CD4-positive, alpha-beta T cell treated with Interleukin-6 at 100 ng/mL for 8 hours (primary cell): ENCODE measurements around the gene FLAD1.

Source experiments
- DNase-seq: peaks from one replicate; pipeline ENCODE4 v3.0.0-alpha.2; 2020; ENCODE audit warnings: mixed read lengths, low spot score

FLAD1 gene

DNA sequence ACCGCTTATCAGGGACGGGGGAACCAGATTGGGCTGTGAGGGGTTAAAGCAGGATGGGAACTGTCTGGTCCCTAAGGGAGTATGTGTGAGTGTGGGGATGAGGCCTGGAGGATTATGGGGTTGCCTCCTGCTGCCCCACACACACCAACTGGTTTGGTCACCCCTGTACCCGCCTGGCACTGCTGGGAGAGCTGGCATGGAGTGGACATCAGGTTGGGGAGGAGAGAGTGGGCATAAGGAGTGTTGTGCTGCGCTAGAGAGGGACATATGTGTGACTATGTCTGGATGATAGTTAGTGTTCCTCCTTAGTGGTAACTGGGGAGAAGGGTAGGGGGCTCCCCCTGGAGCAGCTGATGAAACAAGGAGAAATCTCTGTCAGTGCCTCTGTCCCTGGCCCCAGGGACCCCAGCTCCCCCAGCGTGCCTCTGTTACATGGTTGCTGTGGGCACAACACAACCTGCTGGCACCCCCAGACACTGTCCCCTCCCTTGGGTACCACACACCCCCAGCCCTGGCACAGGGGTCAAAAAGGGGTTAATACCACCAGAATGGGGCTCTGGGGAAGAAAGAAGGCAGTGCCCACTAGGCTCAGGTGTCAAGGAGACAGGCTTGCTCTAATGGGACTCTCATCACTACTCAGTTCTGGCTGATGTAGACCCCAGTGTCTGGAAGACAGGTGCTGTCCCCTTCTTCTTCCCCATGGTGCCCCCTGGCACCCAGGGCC lies 21.4 kb downstream of the FLAD1 start:
- no peak for DNase-seq

DNA sequence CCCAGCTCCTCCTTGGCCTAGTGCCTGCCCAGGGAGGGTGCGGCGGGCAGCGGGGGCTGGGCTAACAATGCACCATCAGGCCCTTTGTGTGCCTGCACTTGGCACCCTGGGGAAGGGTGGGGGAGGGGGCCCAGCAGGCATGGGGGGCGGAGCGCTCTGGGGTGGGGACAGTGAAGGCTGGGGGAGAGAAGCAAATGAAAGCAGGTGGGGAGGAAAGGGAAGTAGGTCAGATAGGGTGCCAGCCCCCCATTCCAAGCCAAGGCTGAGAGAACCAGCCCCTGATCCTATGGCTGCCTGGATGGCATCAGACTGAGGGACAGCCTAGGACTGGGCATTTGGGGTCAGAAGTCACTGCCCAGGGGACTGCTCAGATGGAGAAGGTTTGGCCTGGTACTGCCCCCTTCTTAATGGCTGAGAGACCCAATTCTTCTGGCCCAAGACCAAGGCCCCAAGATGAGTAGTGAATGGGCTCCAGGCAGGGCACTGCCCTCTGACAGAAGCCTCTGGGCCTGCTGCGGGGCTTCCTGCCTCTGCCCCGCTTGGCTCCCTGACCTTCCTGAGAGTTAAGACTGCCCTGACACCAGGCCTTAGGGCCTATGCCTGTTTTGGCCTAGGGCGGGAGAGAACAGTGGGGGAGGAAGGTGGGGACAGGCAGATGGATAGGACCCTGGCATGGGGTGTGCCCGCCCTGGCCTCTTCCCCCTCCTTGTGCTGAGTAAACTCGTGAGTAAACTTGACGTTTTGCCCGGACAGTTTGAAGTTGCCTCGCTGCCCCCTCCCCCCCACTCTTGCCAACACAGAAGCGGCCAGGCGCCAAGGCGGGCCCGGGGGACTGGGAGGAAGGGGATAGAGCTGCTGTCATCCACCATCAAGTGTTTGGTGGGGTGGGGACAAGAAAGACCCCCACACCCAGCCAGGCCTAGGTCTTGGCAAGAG lies 22.2 kb downstream of the FLAD1 start:
- no peak for DNase-seq

DNA sequence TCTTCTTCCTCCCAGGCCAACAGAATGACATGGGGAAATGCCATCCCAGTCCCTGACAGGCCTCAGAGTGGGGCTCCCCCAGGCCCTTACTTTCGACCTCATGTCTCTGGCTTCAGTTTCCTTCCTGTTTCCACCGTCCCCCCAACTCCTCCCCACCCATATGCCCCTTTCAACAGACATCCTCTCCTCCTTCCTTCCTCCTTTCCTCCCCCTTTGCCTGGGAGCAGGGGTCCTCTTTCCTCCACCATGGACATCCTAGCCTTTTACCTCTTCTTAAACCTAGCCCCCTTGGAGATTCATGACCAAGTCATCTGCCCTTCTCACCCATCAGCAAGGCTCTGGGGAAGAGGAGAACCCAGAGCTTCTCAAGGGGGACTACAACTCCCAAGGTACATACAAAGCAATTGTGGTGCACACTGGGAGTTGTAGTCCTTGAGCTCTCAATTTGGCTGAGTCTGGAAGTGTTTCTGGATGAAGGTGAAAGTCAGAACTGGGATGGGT lies 23.5 kb downstream of the FLAD1 start:
- DNase-seq = peak; percentile 54

GRCh38 chr1:155007251-155007828 lies 24.2 kb downstream of the FLAD1 start:
- DNase-seq = no peak

GRCh38 chr1:155008015-155008941 lies 25.1 kb downstream of the FLAD1 start:
- peak; percentile 49 for DNase-seq

- DNase-seq = no peak
These were observed 26.1 kb downstream of the FLAD1 start for GRCh38 chr1:155009221-155009711.

DNA sequence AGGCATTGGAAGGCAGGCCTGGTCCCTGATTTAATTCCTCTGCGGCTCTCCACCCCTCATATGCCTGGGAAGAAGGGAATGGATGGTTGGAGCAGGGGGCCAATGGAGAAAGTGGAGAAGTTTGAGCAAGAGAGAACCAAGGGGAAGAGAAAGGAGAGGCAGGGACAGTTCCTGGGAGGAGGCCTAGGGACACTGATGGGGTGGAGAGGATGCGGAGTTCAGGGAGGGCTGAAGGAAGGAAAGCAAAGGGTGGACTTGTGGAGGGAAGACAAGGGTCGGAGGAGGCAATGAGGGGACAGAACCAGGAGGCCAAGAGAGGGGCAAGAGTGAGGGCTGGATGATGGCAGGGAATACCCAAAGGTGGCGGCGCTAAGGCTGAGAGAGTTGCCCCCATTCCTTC lies 26.6 kb downstream of the FLAD1 start:
- no peak for DNase-seq

DNA sequence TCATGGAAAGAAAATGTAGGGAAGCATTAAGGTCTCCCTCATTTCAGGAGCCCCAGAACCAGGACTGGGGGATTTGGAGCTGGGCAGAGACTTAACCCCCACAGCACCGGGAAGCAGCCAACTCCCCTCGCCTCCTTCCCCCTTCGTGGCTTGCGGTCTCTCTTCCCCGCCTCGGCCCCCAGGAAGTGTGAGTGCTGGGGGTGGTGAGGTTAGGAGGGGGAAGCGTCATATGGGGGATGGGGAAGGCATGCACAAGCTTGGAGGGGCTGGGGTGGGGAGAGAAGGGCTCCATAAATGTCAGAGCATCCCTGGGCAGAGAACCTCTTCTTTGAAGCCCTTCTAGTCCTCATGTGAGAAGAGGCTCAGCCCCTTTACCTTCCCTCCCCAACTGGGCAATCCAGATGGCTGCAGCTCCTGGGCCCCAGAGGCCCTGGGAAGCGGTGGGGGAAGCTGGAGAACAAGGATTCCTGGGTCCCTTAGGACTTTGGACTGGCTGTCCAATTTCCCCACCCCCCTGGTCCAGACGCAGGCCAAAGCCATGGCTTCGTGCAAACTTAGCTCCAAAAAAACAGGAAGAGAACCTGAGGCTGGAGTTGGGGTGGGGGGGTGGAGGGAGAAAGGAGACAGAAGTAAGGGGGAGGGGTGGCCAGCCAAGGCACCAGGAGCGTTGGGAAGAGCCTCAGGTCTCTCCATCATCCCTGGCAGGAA lies 27.2 kb downstream of the FLAD1 start:
- DNase-seq = peak; percentile 50

GRCh38 chr1:155011004-155011416 lies 27.9 kb downstream of the FLAD1 start:
- no peak for DNase-seq

DNA sequence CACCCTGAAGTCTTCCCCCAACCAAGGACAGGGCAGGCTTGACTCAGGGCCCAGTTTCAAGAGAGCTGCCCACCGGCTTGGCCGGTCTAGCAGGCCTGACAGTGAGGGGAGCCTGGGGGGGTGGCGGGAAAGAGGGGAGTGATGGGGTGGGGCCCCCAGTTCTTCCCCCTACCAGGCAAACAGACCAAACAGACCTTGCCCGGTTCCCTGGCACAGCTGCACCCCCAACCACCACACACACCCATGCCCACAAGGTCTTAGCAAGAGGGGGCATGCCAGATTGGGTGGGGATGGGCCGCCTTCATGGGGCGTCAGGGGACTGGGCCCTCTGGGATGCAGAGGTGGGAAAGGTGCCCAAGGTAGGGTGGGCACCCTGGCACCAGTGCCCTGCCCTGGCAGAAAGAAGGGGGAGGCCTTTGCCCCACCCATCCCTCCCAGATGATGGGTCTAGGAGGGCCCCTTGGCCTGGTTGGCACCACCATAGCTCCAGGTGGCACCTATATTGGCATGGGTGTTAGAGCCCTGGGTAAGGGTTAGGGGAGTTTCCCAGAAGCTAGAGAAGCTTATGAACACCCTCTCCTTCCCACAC lies 28.4 kb downstream of the FLAD1 start:
- DNase-seq = no peak

- peak; percentile 19 for DNase-seq
These were observed 28.9 kb downstream of the FLAD1 start for GRCh38 chr1:155012026-155012546.

DNA sequence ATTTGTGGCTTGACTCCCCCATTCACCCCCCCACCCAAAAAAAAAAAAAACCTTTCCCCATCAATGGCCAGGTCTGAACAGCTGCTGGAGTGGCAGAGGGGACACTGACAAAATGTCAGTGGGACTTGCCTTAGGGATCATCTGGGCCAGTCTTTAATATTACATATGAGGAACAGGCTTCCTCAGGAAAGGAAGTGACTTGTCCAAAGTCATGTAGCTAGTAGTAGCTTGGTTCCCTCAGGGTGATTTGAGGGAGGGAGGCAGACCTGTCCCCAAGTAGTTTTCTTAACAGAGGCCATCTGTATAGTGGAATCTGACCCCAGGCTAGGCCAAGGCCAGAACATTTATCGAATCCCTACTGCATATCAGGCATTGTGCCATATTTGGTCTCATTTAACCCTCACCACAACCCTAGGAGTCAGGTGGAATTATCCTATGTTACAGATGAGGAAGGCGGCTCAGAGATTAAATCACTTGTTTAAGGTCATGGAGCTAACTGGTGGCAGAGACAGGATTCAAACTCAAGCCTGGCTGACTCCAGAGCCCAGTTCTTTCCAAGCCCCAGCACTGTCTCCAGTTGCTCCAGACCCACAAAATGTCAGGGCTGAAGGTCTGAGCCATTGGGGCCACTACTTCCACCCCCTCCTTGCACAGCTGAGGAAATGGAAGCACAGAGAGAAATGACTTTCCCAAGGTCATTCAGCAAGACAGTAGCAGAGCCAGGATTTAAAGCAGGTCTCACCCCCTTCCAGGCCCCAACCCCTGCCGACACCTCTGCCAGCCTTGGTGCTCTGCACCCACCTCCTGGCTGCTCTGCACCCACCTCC lies 29.8 kb downstream of the FLAD1 start:
- DNase-seq = no peak

DNA sequence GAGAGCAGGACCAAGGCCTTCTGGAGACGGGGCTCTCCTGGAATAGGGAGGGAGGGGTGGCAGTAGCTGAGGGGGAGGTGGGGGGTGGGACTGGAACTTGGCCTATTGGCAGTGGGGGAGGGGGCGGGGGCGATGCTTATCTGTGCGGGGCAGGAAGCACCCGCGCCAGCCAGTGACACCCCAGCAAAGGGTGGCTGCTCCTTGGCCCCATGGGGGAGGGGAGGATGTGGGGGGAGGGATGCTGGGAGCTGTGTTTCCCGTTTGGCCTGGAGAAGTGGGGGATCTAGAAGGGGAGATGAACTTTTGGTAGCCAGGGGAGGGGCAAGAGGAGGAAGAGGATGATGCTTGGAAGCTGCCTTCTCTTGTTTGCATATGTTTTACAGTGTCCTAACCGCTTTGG lies 30.5 kb downstream of the FLAD1 start:
- DNase-seq = peak; percentile 67

- DNase-seq = no peak
These were observed 31.8 kb downstream of the FLAD1 start for GRCh38 chr1:155014709-155015508.

DNA sequence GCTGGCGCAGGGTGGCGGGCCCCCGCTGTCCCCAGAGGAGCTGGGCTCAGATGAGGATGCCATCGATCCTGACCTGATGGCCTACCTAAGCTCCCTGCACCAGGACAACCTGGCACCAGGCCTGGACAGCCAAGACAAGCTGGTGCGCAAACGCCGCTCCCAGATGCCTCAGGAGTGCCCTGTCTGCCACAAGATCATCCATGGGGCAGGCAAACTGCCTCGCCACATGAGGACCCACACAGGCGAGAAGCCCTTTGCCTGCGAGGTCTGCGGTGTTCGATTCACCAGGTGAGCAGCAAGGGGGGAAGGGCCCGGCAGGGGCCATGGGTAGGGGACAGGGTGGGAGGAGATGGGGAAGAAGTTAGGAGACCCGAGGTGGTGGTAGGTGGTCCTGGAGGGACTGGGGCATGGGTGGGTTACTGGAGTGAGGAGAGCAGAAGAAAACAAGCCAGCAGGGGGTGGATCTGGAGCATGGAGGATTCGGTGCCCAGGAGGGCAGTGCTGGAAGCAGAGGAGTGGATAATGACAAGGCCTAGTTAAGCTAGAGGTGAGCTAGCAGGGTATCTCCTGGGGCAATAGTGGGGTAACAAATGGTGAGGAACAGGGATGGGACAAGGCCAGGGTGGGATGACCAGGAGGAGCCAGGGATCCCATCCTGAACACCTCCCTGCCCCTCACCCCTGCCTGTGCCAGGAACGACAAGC lies 32.5 kb downstream of the FLAD1 start:
- no peak for DNase-seq

- peak; percentile 32 for DNase-seq
These were observed 33.2 kb downstream of the FLAD1 start for GRCh38 chr1:155016231-155016831.
